ENCODE measurements around the gene DBNDD2.

DBNDD2 gene

DNA sequence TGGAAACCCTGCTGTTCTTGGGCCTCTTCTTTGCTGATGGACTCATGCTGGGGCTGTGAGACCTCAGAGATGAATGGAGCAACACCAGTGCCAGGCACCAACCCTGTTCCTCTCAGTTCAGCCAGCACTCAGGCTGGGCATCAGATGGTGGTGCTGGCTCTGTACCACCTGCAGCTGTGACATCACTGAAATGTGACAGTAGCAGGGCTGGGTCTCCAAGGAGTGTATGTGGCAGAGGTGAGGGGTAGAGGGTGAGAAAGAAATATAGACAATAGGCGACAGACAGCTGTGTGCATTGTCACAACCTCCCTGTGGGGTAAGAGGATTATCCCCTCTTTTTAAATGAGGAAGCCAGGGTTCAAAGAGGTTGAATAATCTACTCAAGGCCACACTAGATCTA, 29.9 kb upstream of the DBNDD2 start, which contains the start of gene TP53TG5:
Gene TP53TG5, minus strand, starts transcription at position 135 of the 400 bp plus-strand sequence. Its CDS starts 89 bp downstream, at position 46.
- no peak for DNase-seq (ENCODE audit: low spot score)

GRCh38 chr20:45387274-45387673, 20.8 kb upstream of the DBNDD2 start:
- DNase-seq (ENCODE audit: low spot score) = no peak

GRCh38 chr20:45390931-45391330, 17.2 kb upstream of the DBNDD2 start:
- no peak for DNase-seq (ENCODE audit: low spot score)

DNA sequence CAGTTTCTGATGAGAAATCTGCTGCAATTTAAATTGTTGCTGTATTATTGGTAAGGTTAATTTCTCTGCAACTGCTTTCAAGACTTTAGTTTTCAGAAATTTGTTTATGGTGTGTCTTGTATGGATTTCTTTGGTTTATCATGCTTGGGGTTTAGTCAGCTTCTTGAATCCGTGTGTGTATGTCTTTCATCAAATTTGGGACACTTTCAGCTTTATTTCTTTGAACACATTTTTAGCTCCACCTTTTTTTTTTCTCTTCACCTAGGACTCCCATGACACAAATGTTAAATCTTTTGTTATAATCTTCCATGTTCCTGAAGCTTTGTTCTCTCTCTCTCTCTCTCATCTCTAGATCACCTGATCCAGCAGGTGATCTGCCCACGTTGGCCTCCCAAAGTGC, 16.5 kb upstream of the DBNDD2 start:
- no peak for DNase-seq (ENCODE audit: low spot score)

DNA sequence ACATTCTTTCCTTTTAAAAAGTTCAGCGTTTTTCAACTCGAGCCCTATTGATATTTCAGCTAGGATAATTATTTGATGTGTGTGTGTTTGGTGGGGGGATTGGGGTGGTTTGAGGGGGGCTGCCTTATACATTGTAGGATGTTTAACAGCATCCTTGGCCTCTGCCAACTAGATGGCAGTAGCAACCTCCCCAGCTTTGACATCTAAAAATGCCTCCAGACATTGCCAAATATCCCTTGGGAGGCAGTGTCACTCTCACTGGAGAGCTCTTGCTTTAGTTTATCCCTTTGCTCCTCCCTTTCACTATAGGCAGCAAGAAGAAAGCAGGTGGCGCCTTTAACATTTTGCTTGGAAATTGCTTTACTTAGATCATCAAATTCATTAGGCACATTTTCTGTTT, 15.4 kb upstream of the DBNDD2 start:
- no peak for DNase-seq (ENCODE audit: low spot score)

DNA sequence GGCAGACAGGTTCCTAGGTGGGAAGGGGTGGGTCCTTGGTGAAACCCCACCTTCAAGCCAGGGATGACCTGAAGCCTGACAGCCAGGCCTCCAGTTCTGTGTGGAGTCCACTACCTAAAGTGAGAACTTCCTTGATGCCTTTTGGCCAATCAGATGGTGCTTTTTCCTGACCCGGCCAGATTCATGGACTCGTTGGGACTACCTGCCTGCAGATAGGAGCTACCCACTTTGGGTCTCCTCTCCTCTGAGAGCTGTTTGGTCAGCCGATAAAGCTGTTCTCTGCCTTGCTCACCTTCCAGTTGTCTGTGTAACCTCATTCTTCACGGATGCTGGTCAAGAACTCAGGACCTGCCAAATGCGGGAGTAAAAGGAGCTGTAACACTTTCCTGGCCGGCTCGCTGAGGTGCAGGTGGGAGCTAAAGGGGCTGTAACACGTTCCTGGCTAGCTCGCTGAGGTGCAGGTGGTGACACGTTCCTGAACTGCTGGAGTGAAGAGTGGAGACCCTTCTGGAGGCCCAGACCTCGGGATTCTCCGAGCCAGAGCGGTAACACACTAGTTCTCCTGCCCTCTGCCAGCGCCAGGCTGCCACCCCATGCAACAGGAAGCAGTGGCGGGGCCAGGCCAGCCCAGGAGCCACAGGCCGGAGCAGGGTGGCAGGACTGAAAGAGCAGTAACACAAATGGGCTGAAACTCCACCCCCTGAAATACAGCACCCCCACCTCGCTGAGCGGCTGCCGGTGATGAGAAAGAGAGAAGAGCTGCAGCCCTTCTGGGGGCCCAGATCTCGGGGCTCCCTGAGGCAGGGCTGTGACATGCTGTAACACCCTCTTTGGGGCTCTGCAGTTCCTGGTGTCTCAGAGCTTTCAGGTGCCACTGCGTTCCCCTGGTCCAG, 13.6 kb upstream of the DBNDD2 start:
- no peak for DNase-seq (ENCODE audit: low spot score)

- no peak for DNase-seq (ENCODE audit: low spot score)
These were observed 13.0 kb upstream of the DBNDD2 start for GRCh38 chr20:45395114-45395415.

DNA sequence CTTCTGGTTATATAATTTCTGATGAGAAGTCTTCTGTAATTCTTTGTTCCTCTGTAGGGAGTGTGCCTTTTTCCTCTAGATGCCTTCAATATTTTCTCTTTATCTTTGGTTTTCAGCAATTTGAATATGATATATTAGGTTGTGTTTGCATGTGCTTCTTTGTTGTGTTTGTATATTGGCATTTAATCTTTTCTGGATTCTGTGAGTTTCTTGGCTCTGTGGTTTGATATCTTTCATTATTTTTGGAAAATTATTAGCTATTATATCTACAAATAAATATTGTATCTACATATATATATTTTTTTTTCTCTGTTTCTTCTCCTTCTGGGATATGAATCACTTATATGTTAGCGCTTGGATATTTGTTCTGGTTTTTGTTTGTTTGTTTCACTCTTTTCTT, 9.1 kb upstream of the DBNDD2 start:
- no peak for DNase-seq (ENCODE audit: low spot score)

- DNase-seq (ENCODE audit: low spot score) = no peak
These were observed 7.6 kb upstream of the DBNDD2 start for GRCh38 chr20:45400346-45401031.

GRCh38 chr20:45402946-45403345, 5.1 kb upstream of the DBNDD2 start:
- no peak for DNase-seq (ENCODE audit: low spot score)

DNA sequence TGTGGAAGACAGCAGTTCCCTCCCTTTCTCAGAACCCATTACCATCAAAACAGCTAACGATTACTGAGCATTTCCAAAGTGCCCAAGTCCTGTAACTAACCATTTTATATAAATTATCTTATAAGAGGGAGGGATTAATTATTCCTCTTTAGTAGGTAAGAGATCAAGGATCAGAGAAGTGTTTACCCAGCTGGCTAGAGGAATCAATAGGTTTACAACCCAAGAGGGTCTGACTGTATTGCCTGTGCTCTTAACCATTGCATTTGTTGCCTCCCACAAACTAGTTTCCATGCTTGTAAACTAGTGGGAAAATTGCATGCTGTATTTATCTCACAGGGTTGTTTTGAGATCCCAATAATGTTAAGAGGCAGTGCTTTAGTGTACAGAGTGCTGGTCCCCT, 3.7 kb upstream of the DBNDD2 start:
- DNase-seq (ENCODE audit: low spot score) = no peak

- no peak for DNase-seq (ENCODE audit: low spot score)
These were observed 2.4 kb upstream of the DBNDD2 start for GRCh38 chr20:45405571-45406259.

GRCh38 chr20:45406260-45407066, 1.6 kb upstream of the DBNDD2 start:
- DNase-seq (ENCODE audit: low spot score) = peak; percentile 2

GRCh38 chr20:45407067-45407745, 883 bp upstream of the DBNDD2 start:
- no peak for DNase-seq (ENCODE audit: low spot score)

DNA sequence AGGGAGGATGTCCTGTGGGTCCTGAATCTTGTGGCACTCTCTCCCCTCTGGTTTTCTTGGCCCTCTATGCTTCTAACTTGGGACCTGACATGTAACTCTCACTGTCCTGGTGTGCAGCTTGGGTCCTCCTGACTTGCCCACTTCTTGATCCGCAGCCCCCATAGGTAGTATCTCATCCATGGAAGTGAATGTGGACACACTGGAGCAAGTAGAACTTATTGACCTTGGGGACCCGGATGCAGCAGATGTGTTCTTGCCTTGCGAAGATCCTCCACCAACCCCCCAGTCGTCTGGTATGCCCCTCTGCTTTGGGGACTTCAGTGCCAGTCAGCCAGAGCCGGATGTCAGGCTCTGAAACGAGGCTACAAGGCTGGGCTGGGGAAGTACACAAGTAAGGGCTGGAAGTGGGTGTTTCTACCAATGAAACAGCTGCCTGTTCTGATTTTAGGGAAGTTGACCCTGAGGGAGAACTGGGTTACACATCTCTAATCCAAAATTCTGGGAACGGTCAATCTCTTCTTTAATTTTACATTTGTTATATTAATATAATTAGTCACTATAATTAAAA, 641 bp downstream of the DBNDD2 start:
- DNase-seq (ENCODE audit: low spot score) = no peak

GRCh38 chr20:45409521-45410272, 1.6 kb downstream of the DBNDD2 start:
- DNase-seq (ENCODE audit: low spot score) = no peak

GRCh38 chr20:45410887-45411286, 2.8 kb downstream of the DBNDD2 start:
- DNase-seq (ENCODE audit: low spot score) = no peak

DNA sequence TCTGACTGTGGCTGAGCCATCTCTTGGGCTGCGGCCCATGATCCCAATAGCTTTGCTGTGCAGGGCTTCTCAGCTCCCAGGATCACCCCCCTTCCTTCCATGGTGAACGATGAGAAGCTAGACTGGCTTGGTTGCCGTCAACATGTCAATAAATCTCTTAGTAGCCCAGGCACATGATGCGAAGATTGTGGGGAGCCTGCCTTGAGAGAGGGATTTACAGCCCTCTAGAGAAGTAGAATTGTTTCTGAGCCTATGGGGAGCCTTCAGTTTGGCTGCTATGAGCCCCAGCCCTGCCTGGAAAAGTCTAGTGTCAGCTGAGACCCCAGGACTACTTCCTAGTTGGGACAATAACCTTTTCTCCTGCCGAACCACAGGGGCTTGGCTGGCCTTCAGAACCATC, 4.6 kb downstream of the DBNDD2 start:
- no peak for DNase-seq (ENCODE audit: low spot score)

GRCh38 chr20:45413479-45413878, 5.4 kb downstream of the DBNDD2 start:
- DNase-seq (ENCODE audit: low spot score) = no peak
